GM23338 (cell line): ENCODE data around the gene MKX. TPM values are rescaled to one million over a fixed set of nuclear protein-coding genes. Genes with fewer than 3 reads are reported as not detected.

ENCODE experiments used
- ATAC-seq: fragments of 200-7000 bp; cut with Tn5 transposase; 3 replicates; pipeline ENCODE4 v1.9.1; 2020
- DNase-seq: peaks from one replicate; pipeline ENCODE4 v3.0.0-alpha.2; 2015; ENCODE audit warnings: low spot score
- H2AFZ ChIP-seq: fragments of 200-600 bp; sonication (generic); 2 replicates; pipeline ENCODE4 v1.8.0; 2016; ENCODE audit warnings: antibody characterized with exemption, mild to moderate bottlenecking, moderate library complexity
- H3F3A ChIP-seq: fragments of 200-600 bp; sonication (generic); replicated peaks from 2 replicates; pipeline ENCODE4 v1.8.0; 2017; ENCODE audit warnings: antibody characterized with exemption, mixed run types, low read depth
- H3K27ac ChIP-seq: fragments of 200-600 bp; sonication (generic); 2 replicates; pipeline ENCODE4 v1.6.1; 2016; ENCODE audit warnings: low read depth
- H3K27me3 ChIP-seq: fragments of 200-600 bp; sonication (generic); 2 replicates; pipeline ENCODE4 v1.8.0; 2016; ENCODE audit warnings: mild to moderate bottlenecking, mixed run types, moderate library complexity; ENCODE audit not compliant: insufficient read depth
- H3K36me3 ChIP-seq: fragments of 200-600 bp; sonication (generic); 2 replicates; pipeline ENCODE4 v1.8.0; 2016; ENCODE audit warnings: mild to moderate bottlenecking; ENCODE audit not compliant: insufficient read depth
- H3K4me1 ChIP-seq: fragments of 200-600 bp; sonication (generic); 2 replicates; pipeline ENCODE4 v1.8.0; 2016; ENCODE audit warnings: mild to moderate bottlenecking, moderate library complexity; ENCODE audit not compliant: insufficient read depth
- H3K4me2 ChIP-seq: fragments of 200-600 bp; sonication (generic); 2 replicates; pipeline ENCODE4 v1.7.1; 2017; ENCODE audit warnings: mixed run types
- H3K4me3 ChIP-seq: fragments of 200-600 bp; sonication (generic); 2 replicates; pipeline ENCODE4 v1.6.1; 2016; ENCODE audit warnings: mixed run types
- H3K79me2 ChIP-seq: fragments of 200-600 bp; sonication (generic); replicated peaks from 2 replicates; pipeline ENCODE4 v1.8.0; 2017; ENCODE audit warnings: mild to moderate bottlenecking; ENCODE audit not compliant: insufficient read depth
- H3K9me2 ChIP-seq: fragments of 200-600 bp; sonication (generic); 2 replicates; pipeline ENCODE4 v1.8.0; 2017; ENCODE audit not compliant: insufficient read depth
- H4K20me1 ChIP-seq: fragments of 200-600 bp; sonication (generic); replicated peaks from 2 replicates; pipeline ENCODE4 v1.8.0; 2017; ENCODE audit warnings: mild to moderate bottlenecking; ENCODE audit not compliant: insufficient read depth
- H3K27ac Mint-ChIP-seq: 2 replicates; pipeline ENCODE4 v1.8.0; 2020; ENCODE audit warnings: inconsistent platforms, mild to moderate bottlenecking, moderate library complexity, mixed read lengths
- H3K27me3 Mint-ChIP-seq: 3 replicates; pipeline ENCODE4 v1.8.0; 2022; ENCODE audit warnings: low read depth, mild to moderate bottlenecking, moderate library complexity, mixed read lengths, inconsistent platforms; ENCODE audit not compliant: insufficient read depth, poor library complexity
- H3K36me3 Mint-ChIP-seq: 3 replicates; pipeline ENCODE4 v1.8.0; 2021; ENCODE audit warnings: low read depth, mild to moderate bottlenecking, inconsistent platforms, moderate library complexity, mixed read lengths
- H3K4me1 Mint-ChIP-seq: 3 replicates; pipeline ENCODE4 v1.8.0; 2020; ENCODE audit warnings: mild to moderate bottlenecking, inconsistent platforms, mixed read lengths
- H3K4me3 Mint-ChIP-seq: 3 replicates; pipeline ENCODE4 v1.8.0; 2021; ENCODE audit warnings: moderate library complexity, mild to moderate bottlenecking, inconsistent platforms, mixed read lengths
- H3K9me3 Mint-ChIP-seq: 3 replicates; pipeline ENCODE4 v1.8.0; 2020; ENCODE audit warnings: moderate library complexity, mild to moderate bottlenecking, inconsistent platforms, mixed read lengths
- EZH2 ChIP-seq: fragments of 200-600 bp; sonication (generic); IDR thresholded peaks from one replicate; pipeline ENCODE4 v1.8.0; 2017; ENCODE audit warnings: antibody characterized with exemption, mild to moderate bottlenecking, low read depth; ENCODE audit not compliant: unreplicated experiment
- EZH2phosphoT487 ChIP-seq: fragments of 200-600 bp; sonication (generic); IDR thresholded peaks from one replicate; pipeline ENCODE4 v1.8.1; 2018; ENCODE audit warnings: antibody characterized with exemption; ENCODE audit not compliant: unreplicated experiment
- JUNB ChIP-seq: IDR thresholded peaks from one replicate; pipeline ENCODE4 v1.6.1; 2016; ENCODE audit warnings: antibody characterized with exemption; ENCODE audit not compliant: unreplicated experiment
- POLR2AphosphoS5 ChIP-seq: IDR thresholded peaks from 2 replicates; pipeline ENCODE4 v1.6.1; 2016; ENCODE audit warnings: antibody characterized with exemption, low read depth
- REST ChIP-seq: IDR thresholded peaks from one replicate; pipeline ENCODE4 v1.6.1; 2018; ENCODE audit warnings: antibody characterized with exemption; ENCODE audit not compliant: unreplicated experiment
- STAT1 ChIP-seq: IDR thresholded peaks from one replicate; pipeline ENCODE4 v1.6.1; 2016; ENCODE audit warnings: antibody characterized with exemption; ENCODE audit not compliant: unreplicated experiment
- ZNF114 ChIP-seq: fragments of 250-450 bp; sonication (Bioruptor Pico); IDR thresholded peaks from 2 replicates; pipeline ENCODE4 v1.5.0; 2020; ENCODE audit warnings: mild to moderate bottlenecking, moderate library complexity
- ZNF462 ChIP-seq: fragments of 250-450 bp; sonication (Bioruptor Pico); IDR thresholded peaks from 2 replicates; pipeline ENCODE4 v1.5.0; 2020; ENCODE audit warnings: mild to moderate bottlenecking, moderate library complexity
- polyA plus RNA-seq: library from polyadenylated mRNA; unstranded; fragments of >200 nt; fragmentation: Nextera tagmentation; extraction: Ambion mirVana; gene quantifications from 2 replicates; pipeline ENCODE4 v1.2.1, GENCODE V29; 2016
- total RNA-seq: library from RNA; depleted of rRNA; stranded (reverse); fragments of >200 nt; shearing (Covaris generic); gene quantifications from 2 replicates; pipeline ENCODE4 v1.2.3, GENCODE V29; 2014
- TF ChIP-seq, protein P1 (sequence below), 2 experiments: fragments of 200-600 bp in 1 of 2; sonication (generic) in 1 of 2; conservative IDR thresholded peaks; 2 replicates each; pipeline versions ENCODE4 v1.5.1 to v1.6.1; 2016 to 2017; ENCODE audit warnings: antibody characterized with exemption in 2 of 2, low read depth in 2 of 2, mild to moderate bottlenecking in 2 of 2, moderate library complexity in 1 of 2

MKX gene
- total and polyA plus RNA-seq, 2 experiments from 2014 or later = 0.66 to 0.97 TPM

DNA sequence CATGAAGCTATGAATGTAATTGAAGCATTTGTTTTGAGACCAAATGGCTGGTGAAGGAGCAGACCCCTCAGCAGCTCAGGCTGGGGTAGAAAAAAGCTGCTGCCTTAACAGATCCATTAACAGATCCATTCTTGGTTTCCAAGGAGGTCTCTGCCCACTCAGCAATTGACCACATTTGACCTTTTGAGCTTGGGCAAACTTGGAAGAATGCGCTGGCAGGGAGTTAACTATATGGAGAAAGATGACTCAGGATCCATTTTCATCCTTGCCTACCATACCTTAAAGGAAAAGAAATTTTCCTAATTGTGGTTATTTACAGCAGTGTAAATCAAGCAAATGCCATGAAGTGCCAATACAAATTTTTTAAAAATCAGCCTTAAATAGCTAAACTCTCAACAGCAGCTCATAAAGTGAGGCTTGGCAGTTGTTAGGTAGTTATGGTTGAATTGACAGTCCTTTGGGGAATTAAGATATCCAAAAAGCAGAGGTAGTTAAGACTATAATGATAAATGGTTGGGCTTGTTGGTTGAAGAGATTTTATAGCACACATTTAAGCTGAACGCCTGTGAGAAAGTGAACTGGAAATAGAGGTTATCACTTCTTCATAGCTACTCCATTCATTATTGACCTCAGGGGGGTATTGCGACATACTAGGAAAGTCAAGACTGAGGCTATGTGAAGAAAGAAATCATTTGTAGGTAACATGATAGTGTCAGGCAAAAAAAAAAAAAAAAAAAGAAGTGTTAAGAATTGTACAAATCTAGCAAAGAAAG, 83.9 kb downstream of the MKX start:
- Mint-ChIP-seq H3K4me3 (no peak overlapping the region), H3K36me3 (no peaks in the 10 kb centered on the region), H3K27ac (no peak overlapping the region), H3K9me3 (peaks cover under 1% of the 10 kb centered on the region; the same call in 1 of the 3 replicates), H3K27me3 (peaks cover 9% of the 10 kb centered on the region), H3K4me1 (peaks cover 11% of the 10 kb centered on the region)
- no peak for ATAC-seq
- Histone ChIP-seq H3K79me2 (no peaks in the 10 kb centered on the region), H3K9me2 (no peaks in the 10 kb centered on the region), H3K4me3 (no peak overlapping the region), H3K27ac (no peak overlapping the region), H3F3A (no peaks in the 10 kb centered on the region), H3K27me3 (no peaks in the 10 kb centered on the region), H3K4me2 (no peak overlapping the region), H3K4me1 (no peaks in the 10 kb centered on the region), H2AFZ (no peak overlapping the region), H4K20me1 (no peaks in the 10 kb centered on the region), H3K36me3 (no peaks in the 10 kb centered on the region)
- TF ChIP-seq JUNB (no peak), STAT1 (no peak), POLR2AphosphoS5 (no peak), ZNF114 (CRISPR knock-in tag) (no peak), EZH2phosphoT487 (no peak)
- TF ChIP-seq, protein P1, sequence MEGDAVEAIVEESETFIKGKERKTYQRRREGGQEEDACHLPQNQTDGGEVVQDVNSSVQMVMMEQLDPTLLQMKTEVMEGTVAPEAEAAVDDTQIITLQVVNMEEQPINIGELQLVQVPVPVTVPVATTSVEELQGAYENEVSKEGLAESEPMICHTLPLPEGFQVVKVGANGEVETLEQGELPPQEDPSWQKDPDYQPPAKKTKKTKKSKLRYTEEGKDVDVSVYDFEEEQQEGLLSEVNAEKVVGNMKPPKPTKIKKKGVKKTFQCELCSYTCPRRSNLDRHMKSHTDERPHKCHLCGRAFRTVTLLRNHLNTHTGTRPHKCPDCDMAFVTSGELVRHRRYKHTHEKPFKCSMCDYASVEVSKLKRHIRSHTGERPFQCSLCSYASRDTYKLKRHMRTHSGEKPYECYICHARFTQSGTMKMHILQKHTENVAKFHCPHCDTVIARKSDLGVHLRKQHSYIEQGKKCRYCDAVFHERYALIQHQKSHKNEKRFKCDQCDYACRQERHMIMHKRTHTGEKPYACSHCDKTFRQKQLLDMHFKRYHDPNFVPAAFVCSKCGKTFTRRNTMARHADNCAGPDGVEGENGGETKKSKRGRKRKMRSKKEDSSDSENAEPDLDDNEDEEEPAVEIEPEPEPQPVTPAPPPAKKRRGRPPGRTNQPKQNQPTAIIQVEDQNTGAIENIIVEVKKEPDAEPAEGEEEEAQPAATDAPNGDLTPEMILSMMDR (conservative IDR thresholded peaks at IDR 0.05; ENCODE audit: low read depth in 2 of 2) = no peak
- no peak for DNase-seq

DNA sequence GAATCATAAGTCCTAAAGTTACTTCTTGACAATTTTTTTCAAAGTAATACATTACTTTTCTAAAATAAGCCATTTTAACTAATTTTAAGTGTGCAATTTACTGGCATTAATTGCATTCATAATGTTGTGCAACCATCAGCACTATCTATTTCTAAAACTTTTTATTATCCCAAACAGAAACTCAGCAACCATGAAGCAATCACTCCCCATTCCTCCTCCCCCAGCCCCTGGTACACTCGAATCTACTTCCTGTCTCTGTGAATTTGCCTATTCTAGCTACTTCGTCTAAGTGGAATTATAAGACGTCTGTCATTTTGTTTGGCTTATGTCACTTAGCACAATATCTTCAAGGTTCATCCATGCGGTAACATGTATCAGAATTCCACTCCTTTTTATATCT, 84.9 kb downstream of the MKX start:
- Histone ChIP-seq H3K4me2 (no peak overlapping the region), H3F3A (no peaks in the 10 kb centered on the region), H3K79me2 (no peaks in the 10 kb centered on the region), H3K27ac (no peak overlapping the region), H3K4me3 (no peak overlapping the region), H3K36me3 (no peaks in the 10 kb centered on the region), H3K4me1 (no peaks in the 10 kb centered on the region), H2AFZ (no peak overlapping the region), H3K9me2 (no peaks in the 10 kb centered on the region), H4K20me1 (no peaks in the 10 kb centered on the region), H3K27me3 (no peaks in the 10 kb centered on the region)
- H3K9me3 Mint-ChIP-seq = peaks cover 2% of the 10 kb centered on the region; the same call in 1 of the 3 replicates
- H3K27me3 Mint-ChIP-seq = peaks cover 13% of the 10 kb centered on the region
- peaks cover 12% of the 10 kb centered on the region for H3K4me1 Mint-ChIP-seq
- no peak overlapping the region for H3K4me3 Mint-ChIP-seq
- no peak overlapping the region for H3K27ac Mint-ChIP-seq
- DNase-seq = no peak
- no peaks in the 10 kb centered on the region for H3K36me3 Mint-ChIP-seq
- ATAC-seq = no peak
- TF ChIP-seq REST (no peak), EZH2phosphoT487 (no peak), ZNF462 (no peak), EZH2 (no peak)
